AG08395 (cell line): Measurements from ENCODE around the gene ARHGAP21.
A peak's percentile ranks its signal among the peaks of the same experiment; 100 is the strongest.
"Not testable (repeated sequence)": the region's sequence is repeated elsewhere in the genome, so short reads cannot be mapped to it uniquely, and the experiment has no call there.

Source experiments
- DNase-seq: peaks from one replicate; pipeline ENCODE4 v3.0.0; 2012; ENCODE audit warnings: mixed read lengths, low spot score

The ARHGAP21 gene

DNA sequence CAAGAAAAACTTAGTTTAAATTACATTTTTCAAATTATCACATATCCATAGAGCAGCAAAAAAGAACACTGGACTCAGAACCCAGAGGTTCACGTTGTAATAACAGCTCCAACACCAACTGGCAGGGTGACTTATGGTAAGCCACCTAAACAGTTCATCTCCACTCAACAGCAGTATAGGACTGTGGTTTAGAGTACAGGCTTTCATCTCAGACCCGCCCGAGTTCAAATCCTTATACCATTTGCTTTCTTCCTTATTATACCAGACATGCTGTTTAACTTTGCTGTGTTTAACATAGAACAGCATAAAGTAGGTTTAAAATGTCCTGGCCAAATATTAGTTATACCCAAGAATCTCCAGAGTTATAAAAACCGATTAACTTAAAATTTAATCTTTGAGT is 97.9 kb downstream of the ARHGAP21 start:
- DNase-seq = no peak

DNA sequence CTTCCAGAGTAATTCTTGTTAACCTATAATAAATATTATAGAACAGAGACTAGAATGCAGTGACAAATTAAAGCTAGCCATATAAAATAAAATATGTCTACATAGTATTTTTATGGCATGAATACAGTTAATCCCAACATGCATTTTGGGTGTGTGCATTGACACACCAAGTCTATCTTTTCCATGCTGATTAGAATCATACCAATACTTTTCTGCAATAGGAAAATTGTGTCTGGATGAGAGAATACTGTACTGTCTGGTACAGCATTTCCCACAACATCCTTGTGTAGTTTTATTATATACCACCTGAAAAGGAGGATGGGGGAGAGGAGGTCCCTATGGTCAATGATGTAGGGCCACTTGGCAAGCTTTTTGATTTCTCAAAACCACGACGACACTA is 100.3 kb downstream of the ARHGAP21 start:
- DNase-seq = no peak

DNA sequence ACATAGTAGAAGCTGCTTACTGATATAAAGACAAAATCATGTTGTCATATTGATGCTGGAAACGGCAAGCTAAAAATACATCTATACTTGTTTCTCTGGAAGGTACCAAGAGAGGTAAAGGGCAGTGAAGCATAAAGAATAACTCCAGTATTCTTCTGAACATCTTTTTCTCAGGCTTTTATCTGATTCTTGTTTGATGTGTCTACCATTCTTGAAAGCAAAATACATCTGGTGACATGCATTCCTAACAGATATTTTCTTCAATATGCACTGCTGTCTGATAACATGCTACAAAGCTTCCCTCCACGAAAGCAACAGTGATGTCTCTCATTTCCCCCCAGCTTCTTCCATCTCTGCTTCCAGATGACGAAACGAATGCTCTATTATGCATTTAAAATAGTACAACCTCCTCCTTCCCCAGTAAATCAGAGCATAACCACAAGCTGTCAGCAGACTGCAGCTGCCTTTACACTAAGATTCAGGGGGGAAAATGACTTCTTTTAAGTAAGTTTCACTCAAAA is 100.8 kb downstream of the ARHGAP21 start:
- no peak for DNase-seq

DNA sequence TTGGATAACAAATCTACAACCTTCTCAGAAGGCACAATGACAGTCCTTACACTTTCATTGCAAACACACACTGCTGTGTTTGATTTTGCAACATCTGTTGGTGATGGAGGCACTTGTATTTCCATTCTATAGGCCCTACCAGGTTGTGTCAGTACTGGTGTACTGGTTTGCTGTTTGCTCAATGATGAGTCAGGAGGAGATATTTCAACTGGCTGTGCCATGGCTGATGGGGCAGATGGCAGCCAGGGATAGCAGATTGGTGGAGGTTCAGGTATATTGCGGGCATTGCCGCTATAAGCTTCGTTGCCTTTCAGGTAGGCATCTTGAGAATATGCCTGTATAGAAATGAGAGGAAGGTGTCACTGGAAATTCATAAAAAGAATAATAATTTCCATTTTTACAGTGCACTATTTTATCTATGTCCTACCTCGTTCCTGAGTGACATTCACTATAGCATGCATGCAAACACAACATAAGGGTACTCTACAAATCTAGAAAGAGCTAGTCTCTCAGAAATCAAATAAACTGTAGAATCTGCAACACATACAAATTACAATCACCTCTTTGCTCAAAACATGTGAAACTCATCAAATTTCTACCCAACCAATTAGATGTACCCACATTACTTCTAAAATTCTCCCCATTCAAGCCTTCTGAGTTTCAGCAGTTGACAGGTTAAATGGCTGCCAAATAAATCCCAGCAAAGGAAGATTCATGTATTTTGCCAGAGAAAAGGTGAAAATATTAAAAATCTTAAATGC is 102.5 kb downstream of the ARHGAP21 start:
- DNase-seq = not testable (repeated sequence)

DNA sequence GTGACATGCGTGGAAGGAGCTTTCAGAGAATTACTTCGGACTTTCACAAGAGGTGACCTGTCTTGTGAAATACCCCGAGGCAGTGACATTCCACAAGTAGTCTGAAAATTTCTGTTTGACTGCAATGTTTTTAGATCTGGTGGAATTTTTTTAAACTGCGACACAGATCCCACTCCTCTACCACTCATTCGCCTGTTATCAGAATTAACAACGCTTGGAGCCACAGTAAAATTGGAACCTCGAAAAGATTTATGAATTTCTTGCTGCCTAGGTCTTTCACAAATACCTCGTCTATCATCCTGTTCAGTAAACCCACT is 103.7 kb downstream of the ARHGAP21 start:
- not testable (repeated sequence) for DNase-seq

DNA sequence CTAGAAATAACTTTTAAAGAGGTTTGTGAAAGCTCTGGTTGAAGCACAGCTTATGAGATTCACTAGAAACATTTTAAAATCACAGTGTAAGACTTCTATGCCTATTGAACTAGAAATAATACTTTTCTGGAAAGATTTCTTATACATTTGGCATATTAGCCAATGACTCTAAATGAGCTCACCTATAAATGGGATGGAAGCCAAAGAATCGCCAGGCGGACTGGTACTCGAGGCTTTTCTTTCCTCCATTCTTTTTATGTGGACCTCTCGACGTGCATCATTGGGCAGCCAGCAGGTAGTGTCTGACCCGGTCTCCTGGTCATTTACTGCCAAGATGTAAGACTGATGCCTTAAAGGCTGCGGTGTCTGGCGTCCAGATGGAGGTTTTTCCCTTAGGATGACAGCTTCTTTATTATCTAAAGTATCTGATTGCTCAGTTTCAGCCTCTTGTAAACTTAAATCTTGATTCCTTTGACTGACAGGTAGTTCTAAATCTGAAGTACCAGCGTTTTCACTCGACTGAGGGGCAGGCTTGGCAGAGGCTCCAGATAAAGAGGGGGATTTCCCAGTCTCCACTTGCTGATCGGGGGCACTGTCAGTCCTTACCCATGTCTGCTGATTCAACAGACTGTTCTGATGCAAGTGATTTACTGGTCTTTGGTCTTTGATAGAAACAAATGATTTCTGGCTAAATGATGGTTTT is 104.2 kb downstream of the ARHGAP21 start:
- not testable (repeated sequence) for DNase-seq

DNA sequence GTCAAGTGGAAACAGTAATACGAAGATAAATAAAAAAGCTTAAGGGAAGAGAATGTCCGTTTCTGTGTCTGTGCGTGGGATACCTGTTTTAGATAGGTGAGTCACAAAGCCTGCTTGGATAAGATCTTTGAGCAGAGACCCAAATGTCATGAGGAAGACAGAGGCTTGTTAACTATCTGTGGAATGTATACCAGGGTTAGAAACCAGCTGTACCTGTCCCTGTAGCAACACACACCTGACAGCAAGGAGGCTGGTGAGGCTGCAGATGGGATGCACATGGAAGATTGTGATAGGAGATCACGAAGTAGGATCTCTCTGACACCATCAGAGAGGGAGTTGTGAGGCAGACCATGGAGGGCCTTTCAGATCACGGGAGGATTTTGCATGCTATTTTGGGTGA is 105.3 kb downstream of the ARHGAP21 start:
- no peak for DNase-seq

DNA sequence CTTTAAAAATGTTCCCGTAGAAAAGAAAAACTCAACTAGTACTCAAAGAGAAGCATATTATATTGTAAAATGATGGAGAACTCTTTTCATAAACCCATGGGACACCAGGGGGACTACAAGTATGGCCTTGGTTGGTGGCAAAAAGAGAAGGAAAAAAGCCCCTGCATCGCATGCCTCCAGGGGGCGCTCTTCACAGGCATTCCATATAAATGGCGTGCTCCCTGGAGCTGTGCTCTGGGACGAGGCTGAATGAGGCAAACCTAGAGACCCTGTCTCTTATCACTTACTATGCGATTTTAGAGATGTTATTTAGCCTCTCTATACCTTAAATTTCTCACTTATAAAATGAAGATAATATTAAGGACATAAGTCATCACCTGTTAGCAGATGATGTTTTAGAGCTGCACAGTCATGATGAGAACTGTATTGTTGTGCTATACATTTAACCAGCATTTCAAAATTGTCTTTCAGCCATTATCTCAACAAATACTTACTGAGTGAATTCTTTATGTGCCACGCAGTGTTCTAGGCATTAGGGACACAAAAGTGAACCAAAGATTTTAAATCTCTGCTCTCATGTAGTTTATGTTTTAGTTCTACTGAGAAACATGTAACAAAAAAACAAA is 105.8 kb downstream of the ARHGAP21 start:
- DNase-seq = peak; percentile 27

DNA sequence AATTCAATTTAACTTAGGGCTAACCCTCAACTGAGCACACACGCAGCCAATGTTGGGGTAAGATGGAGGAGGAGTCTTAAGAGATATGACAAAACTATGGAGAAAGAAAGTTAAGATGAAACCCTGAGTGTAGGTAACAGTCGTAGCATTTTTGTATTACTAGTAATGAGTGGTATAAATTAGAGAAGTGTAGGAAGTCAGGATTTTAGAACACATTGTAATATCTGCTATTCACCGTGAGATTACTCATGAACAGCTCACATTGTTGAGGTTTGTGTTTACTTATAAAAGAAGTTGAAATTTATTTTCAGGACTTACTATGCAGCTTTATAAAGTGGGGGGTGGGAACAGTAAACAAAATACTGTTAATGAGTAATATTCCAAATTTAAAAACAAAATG is 107.2 kb downstream of the ARHGAP21 start:
- peak; percentile 2 for DNase-seq

DNA sequence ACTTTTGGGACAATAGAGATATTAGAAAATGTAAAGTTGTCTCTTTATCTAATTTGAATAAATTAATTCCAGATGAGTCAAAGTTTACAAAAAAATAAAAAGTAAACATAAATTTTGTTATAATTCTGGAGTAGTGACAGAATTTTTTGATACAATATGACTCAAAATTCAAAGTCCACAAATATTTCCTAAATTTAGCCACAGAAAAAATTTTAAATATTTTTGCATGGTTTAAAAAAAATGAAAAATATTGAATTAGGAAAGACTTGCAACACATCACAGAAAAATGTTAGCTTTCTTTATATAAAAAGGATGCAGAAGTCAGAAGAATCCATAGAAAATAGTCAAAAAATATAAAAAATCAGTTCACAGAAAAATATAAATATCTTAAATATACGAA is 117.7 kb downstream of the ARHGAP21 start:
- DNase-seq = peak; percentile 3

DNA sequence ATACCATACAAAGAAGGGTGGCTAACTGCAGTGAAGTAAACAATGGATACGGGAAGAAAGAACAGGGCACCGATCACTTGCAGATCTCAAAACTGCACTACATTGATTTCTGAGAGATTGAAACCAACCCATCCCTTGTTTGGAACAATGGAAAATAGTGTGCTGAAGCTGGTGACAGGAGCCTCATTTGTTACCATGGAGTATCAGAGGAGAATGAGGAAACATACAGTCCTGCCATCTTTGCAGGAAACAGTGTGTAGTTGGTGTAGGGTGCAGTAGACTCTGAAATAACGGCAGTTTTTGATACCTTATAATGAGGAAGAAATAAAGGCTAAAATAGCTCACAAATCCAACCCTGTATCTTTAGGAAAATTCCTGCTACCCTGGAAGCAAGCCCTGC is 118.5 kb downstream of the ARHGAP21 start:
- no peak for DNase-seq

DNA sequence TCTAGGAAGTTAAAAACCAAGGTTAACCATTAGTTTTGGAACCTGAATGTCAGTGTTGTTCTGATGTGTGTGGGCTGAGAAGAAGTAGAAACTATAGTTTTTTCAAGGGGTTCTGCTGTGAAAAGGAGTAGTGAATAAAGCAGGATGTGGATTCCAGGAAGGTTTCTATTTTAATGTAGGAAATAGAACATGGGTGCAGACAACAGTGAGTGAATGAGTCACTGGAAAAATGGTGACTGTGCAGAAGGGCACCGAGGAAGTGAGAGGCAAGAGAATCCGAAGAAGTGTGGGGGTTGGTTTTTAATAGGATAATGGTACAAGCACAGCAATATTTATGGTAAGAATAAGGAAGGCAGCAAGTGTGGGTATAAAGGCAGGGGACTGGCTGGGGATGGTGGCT is 120.4 kb downstream of the ARHGAP21 start:
- DNase-seq = peak; percentile 56

DNA sequence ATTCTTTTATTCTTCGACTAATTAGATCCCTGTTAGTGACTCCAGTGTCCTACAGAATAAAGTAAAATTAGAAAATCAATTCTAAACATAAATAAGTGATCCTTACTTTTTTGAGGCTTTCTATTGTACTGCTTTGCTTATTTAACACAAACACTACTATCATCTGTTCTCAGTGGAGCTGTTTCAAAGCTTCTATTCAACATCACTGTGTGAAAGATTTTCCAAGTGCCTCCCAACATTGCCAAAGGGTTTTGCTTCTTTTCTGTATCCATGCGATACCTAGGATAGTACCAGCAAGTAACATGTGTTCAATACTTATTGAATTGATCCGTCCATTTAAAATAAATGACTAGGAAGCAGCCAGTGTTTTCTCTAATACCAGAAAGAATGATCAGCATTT is 125.7 kb downstream of the ARHGAP21 start:
- DNase-seq = no peak

DNA sequence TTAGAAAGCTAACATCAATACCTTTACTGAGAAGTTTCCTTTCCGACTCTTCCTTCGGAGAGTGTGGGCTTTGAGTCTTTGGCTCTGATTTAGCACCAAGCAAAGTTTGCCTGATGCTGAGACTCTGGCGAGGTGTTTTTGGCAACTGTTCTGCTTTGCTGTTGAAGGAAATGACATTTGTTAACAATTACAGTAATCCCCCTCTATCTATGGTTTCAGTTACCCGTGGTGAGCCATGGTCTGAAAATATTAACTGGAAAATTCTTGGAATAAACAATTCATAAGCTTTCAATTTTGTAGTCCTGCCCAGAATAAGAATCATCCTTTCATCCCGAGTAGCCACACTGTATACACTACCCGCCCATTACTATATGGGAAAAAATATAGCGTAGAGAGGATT is 126.3 kb downstream of the ARHGAP21 start:
- DNase-seq = no peak

DNA sequence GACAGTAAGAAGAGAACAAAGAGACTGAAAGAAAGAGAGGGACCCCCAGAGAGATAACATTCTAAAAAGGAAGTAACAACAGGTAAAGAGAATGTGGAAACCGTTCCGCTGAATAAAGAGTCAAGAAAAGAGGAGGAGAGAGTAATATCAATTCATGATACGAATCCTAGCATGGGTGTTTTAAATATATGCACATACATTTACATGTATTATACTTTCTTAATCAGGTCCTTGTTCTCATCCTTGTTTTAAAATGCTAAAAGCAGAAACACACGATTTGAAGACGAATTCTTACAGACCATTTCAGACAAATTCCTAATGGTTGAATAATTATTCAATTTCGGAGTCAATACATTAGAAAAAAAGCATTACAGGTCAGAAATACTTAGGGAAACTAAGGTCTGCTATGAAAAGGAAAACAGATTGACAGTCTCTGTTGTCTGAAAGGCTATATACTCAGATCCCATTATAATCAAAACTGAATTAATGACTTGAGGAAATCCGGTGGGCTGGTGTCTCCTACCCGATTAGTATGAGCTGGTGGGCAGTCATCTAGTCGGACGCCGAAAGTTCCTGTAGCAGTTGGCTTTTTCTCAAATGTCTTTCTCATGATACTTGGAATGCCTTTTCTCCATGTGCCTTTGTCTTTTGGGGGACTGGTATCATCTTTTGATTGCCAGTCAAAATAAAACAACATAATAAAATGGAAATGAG is 127.3 kb downstream of the ARHGAP21 start:
- DNase-seq = no peak

DNA sequence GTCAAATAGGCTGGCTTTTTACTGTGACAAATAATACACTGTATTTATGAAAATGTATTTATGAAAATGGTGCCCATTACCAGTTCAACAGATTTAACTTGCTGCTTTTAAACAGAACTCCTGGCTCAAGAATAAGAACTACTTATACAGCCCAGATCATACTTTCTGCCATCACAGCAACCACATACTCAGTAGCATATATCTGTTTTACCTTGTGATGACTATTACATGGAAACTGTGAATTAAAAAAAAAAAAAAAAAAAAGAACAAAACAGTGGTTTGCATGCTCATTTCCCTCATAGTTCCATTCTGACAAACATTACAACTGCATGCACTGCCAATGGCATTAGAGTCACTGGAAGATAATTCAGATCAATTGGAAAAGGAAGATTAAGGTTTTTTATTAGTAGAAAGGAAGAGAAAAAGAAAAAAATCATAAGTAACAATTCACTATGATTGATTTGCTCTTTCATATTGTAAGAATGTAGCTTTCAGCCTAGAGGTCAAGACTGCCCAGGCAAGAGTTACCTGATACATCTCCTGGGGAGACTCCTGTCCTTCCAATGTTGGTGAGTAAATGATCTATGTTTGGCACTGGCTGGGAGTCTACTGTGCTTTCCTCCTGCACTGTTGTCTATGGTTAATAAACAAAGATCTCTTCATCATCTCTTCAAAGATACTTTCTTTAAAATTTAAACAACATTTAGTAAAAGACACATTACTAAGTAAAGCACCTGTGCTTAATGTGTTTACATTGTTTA is 132.8 kb downstream of the ARHGAP21 start:
- DNase-seq = no peak

DNA sequence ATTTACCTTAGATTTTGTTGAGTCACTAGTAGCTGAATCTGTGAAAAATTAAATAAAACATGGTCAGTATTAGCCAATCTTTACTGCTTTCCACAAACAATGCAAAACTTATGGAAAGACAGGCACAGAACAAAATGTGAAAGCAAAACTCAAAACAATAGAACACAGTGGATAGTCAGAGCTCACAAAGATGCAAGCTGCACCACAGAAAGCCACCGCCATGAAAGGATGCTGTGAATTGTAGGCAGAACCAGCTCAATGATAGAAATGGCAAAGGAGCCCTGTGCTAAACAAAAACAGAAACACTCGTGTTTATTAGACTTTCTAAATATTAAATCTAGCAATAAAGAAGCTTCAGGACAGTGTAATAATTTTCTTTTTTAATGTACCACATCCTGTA is 134.4 kb downstream of the ARHGAP21 start:
- no peak for DNase-seq

DNA sequence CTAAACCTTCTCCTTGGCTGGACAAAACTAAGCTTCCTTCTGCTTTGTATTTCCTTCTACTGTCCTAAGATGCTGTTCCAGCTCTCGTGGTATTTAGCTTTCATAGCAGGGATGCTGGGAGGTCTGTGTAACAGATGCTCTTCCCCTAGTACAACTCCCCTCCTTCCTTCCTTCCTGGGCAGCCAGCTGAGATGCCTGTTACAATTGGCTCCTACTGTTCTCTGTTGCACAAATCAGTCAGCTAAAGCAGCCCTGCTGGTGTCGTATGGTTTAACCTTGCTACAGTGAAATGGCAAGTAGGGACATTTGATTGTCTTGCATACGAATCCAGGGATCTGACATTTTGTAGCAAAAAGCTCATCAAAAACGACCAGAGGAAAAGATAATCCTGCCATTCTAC is 143.8 kb downstream of the ARHGAP21 start:
- no peak for DNase-seq

DNA sequence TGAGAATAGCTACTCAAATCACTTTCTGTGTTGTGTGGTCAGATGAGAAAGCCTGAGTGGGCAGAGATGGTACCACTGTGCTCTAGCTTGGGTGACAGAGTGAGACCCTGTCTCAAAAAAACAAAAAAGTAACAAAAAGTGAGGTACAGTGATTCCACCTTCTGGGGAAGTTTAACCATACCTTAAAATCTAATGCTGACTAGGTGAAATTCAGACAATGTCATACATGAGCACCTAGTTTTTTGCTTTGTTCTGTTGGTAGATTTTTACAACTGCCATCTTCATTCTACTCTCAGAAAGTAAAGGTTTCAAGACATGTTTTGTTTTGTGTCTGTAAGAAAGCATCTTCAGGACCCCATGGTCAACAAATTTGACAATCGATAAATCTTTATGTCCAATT is 144.2 kb downstream of the ARHGAP21 start:
- DNase-seq = no peak

DNA sequence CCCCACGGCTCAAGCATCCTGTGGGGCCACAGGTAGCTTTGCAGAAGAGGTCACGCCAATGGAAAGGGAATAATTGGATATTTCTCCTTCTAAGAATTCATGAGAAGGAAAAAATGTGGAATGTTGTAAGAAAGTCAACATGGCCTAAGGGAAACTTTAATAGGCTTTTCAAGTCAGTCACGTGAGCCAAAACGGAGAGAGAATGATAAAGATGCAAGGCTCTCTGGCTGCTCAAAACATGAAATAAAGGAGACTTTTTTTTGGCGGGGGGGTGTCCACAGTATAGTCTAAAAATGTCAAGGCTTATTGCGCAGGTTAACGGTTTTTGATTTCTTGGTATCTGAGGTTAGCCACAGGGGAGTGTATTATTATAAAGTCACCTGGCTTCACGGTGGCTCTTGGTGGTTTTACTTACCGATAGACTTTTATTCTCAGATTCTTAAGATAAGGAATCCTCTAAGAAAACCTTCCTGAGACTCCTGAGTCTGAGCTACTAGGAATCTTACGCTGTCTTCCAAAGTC is 148.1 kb downstream of the ARHGAP21 start:
- DNase-seq = no peak

DNA sequence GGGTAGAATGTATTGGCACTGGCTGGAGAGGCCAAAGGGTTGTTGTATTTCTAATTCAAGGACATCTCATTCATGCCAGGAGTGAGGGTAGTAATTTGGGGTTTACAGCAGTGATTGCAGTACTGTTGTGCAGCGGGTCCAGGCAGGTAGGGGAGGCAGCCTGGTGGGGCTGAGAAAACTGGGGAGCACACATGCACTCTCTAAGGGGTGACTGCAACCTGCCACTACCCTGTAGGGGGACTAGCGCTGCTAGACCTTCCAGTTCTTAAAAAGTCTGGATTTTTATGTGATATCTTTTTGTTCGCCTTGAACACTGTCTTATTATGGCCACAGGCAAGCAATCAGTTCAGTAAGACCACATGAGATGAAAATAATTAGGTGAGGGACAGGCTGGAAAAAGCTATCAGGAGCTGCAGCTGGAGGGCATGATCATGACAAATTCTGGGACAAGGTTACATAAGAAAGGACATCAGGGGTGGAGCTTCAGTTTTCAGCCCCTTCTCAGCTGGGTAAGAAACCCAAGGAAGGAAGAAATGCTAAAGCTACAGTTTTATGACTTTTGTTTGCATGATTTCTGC is 149.0 kb downstream of the ARHGAP21 start:
- no peak for DNase-seq
